K562 (cell line): Measurements from ENCODE around the gene BRPF1. TPM values are rescaled to one million over a fixed set of nuclear protein-coding genes. Genes with fewer than 3 reads are reported as not detected.
A peak's percentile ranks its signal among the peaks of the same experiment; 100 is the strongest.

Source experiments
- ATAC-seq: fragments of 200-7000 bp; cut with Tn5 transposase; 3 replicates; pipeline ENCODE4 v1.9.1; 2020; ENCODE audit warnings: moderate library complexity
- BruUV-seq: library from RNA; stranded (reverse); fragments of 400-500 nt; replicated peaks from 2 replicates; lab custom pipeline; 2021; lab: Mats Ljungman, UMichigan
- CTCF ChIA-PET: fragments of 300-600 bp; formaldehyde crosslinking; extraction: SDS; loops from one replicate; lab custom pipeline; 2021; ENCODE audit warnings: low intra/inter-chr PET ratio; lab: Yijun Ruan, JAX
- POLR2A ChIA-PET: fragments of 300-600, 350-650 bp; sonication (Branson Sonifier 250); formaldehyde crosslinking; extraction: SDS; loops from one replicate; lab custom pipeline; 2021; ENCODE audit warnings: antibody characterized with exemption, inconsistent platforms; lab: Yijun Ruan, JAX
- DNase-seq, 4 experiments: peaks; one replicate each; pipeline versions ENCODE4 v3.0.0 to v3.0.0-alpha.2; 2011 to 2018; ENCODE audit warnings: low spot score in 3 of 4, mixed read lengths in 3 of 4; ENCODE audit errors: extremely low read depth in 1 of 4
- FAIRE-seq: peaks from 2 replicates; lab custom pipeline; 2011; peaks lifted over from hg19 to GRCh38; lab: Jason Lieb, UNC
- H2AFZ ChIP-seq: 2 replicates; pipeline ENCODE4 v1.6.0; 2011; ENCODE audit warnings: low read depth, low read length, control low read depth, inconsistent platforms
- H3K27ac ChIP-seq: fragments of 200-600 bp; 3 replicates; pipeline ENCODE4 v1.8.0; 2011; ENCODE audit warnings: low read depth, mild to moderate bottlenecking, control low read depth, inconsistent platforms, low read length, moderate library complexity, mixed read lengths; ENCODE audit errors: extremely low read depth
- H3K27me3 ChIP-seq, 2 experiments: fragments of 300-600 bp in 1 of 2; 2 replicates in 1 of 2; 3 replicates in 1 of 2; pipeline versions ENCODE4 v1.6.0 to v1.8.0; 2011; ENCODE audit warnings: inconsistent platforms in 2 of 2, low read length in 2 of 2, mild to moderate bottlenecking in 1 of 2, mixed read lengths in 1 of 2, moderate library complexity in 1 of 2; ENCODE audit not compliant: control insufficient read depth in 2 of 2, insufficient read depth in 2 of 2
- H3K36me3 ChIP-seq: fragments of 300-600 bp; 3 replicates; pipeline ENCODE4 v1.8.0; 2011; ENCODE audit warnings: mild to moderate bottlenecking, low read length, inconsistent platforms; ENCODE audit not compliant: control insufficient read depth, insufficient read depth
- H3K4me1 ChIP-seq, 2 experiments: fragments of 200-600 bp in 1 of 2; replicated peaks in 1 of 2; 2 replicates in 1 of 2; 3 replicates in 1 of 2; pipeline versions ENCODE4 v1.5.1 to v1.8.0; 2011; ENCODE audit warnings: inconsistent platforms in 2 of 2, low read length in 2 of 2, mild to moderate bottlenecking in 1 of 2, mixed read lengths in 1 of 2, moderate library complexity in 1 of 2; ENCODE audit not compliant: control insufficient read depth in 2 of 2, insufficient read depth in 2 of 2
- H3K4me2 ChIP-seq: 2 replicates; pipeline ENCODE4 v1.6.1; 2011; ENCODE audit warnings: low read length, control low read depth, inconsistent platforms, mixed read lengths; ENCODE audit not compliant: insufficient read depth
- H3K4me3 ChIP-seq: fragments of 200-600 bp; sonication (generic), shearing (Covaris generic); 2 replicates; pipeline ENCODE4 v1.5.1; 2016; ENCODE audit warnings: control low read depth, inconsistent platforms
- H3K79me2 ChIP-seq: fragments of 200-600 bp; 3 replicates; pipeline ENCODE4 v1.8.0; 2011; ENCODE audit warnings: low read length, inconsistent platforms; ENCODE audit not compliant: control insufficient read depth, insufficient read depth
- H3K9ac ChIP-seq, 2 experiments: 2 replicates each; pipeline versions ENCODE4 v1.6.0 to v1.6.1; 2011; ENCODE audit warnings: low read depth in 2 of 2, low read length in 2 of 2, control low read depth in 1 of 2, inconsistent platforms in 1 of 2, mild to moderate bottlenecking in 1 of 2, mixed read lengths in 1 of 2; ENCODE audit not compliant: insufficient read depth in 1 of 2
- H3K9me1 ChIP-seq: one replicate; pipeline ENCODE4 v1.6.0; 2011; ENCODE audit warnings: inconsistent platforms, mild to moderate bottlenecking, low read length, moderate library complexity; ENCODE audit not compliant: control insufficient read depth, insufficient read depth
- H3K9me3 ChIP-seq: replicated peaks from 2 replicates; pipeline ENCODE4 v1.5.1; 2011; ENCODE audit warnings: low read depth, low read length, inconsistent platforms; ENCODE audit not compliant: control insufficient read depth, insufficient read depth
- H4K20me1 ChIP-seq: replicated peaks from 2 replicates; pipeline ENCODE4 v1.6.1; 2011; ENCODE audit warnings: low read length, inconsistent platforms, mixed read lengths; ENCODE audit not compliant: control insufficient read depth, insufficient read depth
- FOXK1 ChIP-seq: sonication (generic); formaldehyde crosslinking; IDR thresholded peaks from 2 replicates; pipeline ENCODE4 v1.8.0; 2022; ENCODE audit warnings: missing genetic modification reagents, mild to moderate bottlenecking, borderline replicate concordance
- MTA3 ChIP-seq: fragments of 450-650 bp; formaldehyde crosslinking; IDR thresholded peaks from 2 replicates; pipeline ENCODE4 v1.6.1; 2017; ENCODE audit warnings: mild to moderate bottlenecking, borderline replicate concordance
- POLR2G ChIP-seq: fragments of 200-400 bp; formaldehyde crosslinking; IDR thresholded peaks from 2 replicates; pipeline ENCODE4 v1.6.1; 2017; ENCODE audit warnings: low read depth, mild to moderate bottlenecking, antibody characterized with exemption, low read length, moderate library complexity
- ZBTB33 ChIP-seq: sonication (generic); formaldehyde crosslinking; IDR thresholded peaks from 2 replicates; pipeline ENCODE4 v1.8.1; 2023; ENCODE audit warnings: mild to moderate bottlenecking, missing genetic modification reagents
- ZFP36 ChIP-seq: fragments of 150-350 bp; IDR thresholded peaks from 2 replicates; pipeline ENCODE4 v1.6.1; 2018; ENCODE audit warnings: low read length, low read depth; ENCODE audit not compliant: partially characterized antibody
- WGBS: fragments of 100-300 bp; shearing (Covaris generic); methylation state at CpG from one replicate; pipeline ENCODE4 v1.1.6; 2016; ENCODE audit warnings: low coverage, mixed read lengths; ENCODE audit not compliant: insufficient coverage; ENCODE audit errors: missing lambda C conversion rate; 5-methylcytosine and 5-hydroxymethylcytosine counted together
- in situ Hi-C: fragments of 300-500 bp; cut with MboI; formaldehyde crosslinking; loops from 4 replicates; pipeline ENCODE4 v1.15.0; 2018; ENCODE audit warnings: inconsistent platforms, mixed read lengths
- intact Hi-C: fragments of 100-400 bp; cut with micrococcal nuclease; formaldehyde crosslinking; loops from 2 replicates; pipeline ENCODE4 v1.14.2; 2022
- polyA plus RNA-seq, 8 experiments: library from polyadenylated mRNA; depleted of rRNA in 4 of 8; stranded (reverse) in 5 of 8; unstranded in 3 of 8; fragments of >200 nt; fragmentation: Nextera tagmentation in 2 of 8; fragmentation: Illumina TruSeq in 1 of 8; extraction: Ambion mirVana in 2 of 8; extraction: Trizol in 1 of 8; gene quantifications; 2 replicates each; pipeline versions ENCODE4 v1.2.1 to v1.2.3, GENCODE V29; 2011 to 2014; ENCODE audit warnings: inconsistent platforms in 1 of 8, missing spikeins in 1 of 8
- total RNA-seq, 7 experiments: library from RNA; depleted of rRNA in 6 of 7; stranded (reverse); fragments of >200 nt in 6 of 7; fragmentation: Illumina TruSeq in 2 of 7; extraction: Trizol in 2 of 7; gene quantifications; 2 replicates each; pipeline versions ENCODE4 v1.2.1 to v1.2.3, GENCODE V29; 2011 to 2021; ENCODE audit warnings: low replicate concordance in 1 of 7

BRPF1 gene
- total and polyA plus RNA-seq, 9 of the 15 experiments (the other 6 are each of a cell fraction or from before 2014, with no cell fraction given), result 1.1 to 40.2 (median 23.5) TPM

GRCh38 chr3:9703240-9703639 lies 28.3 kb upstream of the BRPF1 start (continued):
- TF ChIP-seq ZFP36 (peak; percentile 48), FOXK1 (CRISPR knock-in tag) (no peak)

- 56% methylated on average over 31 of the region's 56 CpGs for WGBS
- no TSS peak for BruUV-seq
- Histone ChIP-seq H3K9me1 (no peaks in the 10 kb centered on the region), H3K9me3 (no peaks in the 10 kb centered on the region), H3K27ac (no peak within 1 kb of the TSS), H3K4me2 (peak within 1 kb of the TSS; percentile 57), H3K4me1 (peaks cover 8 to 18% of the 10 kb centered on the region in 2 experiments; a peak in 4 of 5 replicates), H3K36me3 (peaks cover 8% of the 10 kb centered on the region; the same call in 1 of the 3 replicates), H3K79me2 (no peaks in the 10 kb centered on the region), H3K9ac (peak within 1 kb of the TSS in 1 of 2 experiments; percentile 75; a peak in 2 of 4 replicates), H3K4me3 (peak within 1 kb of the TSS; percentile 28), H2AFZ (peak within 1 kb of the TSS; percentile 47; the same call in 1 of the 2 replicates), H4K20me1 (no peaks in the 10 kb centered on the region), H3K27me3 (0 out of 5 replicates have a peak, but pooled peaks cover 0 to 5% of the 10 kb centered on the region in 2 experiments)
- TF ChIP-seq POLR2G, result 0 out of 2 replicates have a peak, but pooled peaks have one; percentile 28
- TF ChIP-seq ZBTB33 (CRISPR knock-in tag), result peak; percentile 13; the same call in 1 of the 2 replicates
- no peak for TF ChIP-seq MTA3
- in situ Hi-C loops (no loop called here), intact Hi-C loops (no loop called here)
- ChIA-PET POLR2A (interaction anchor here (1.0 kb wide), 1 partner anchor 27 kb away, joined by 3 read pairs; no protein-coding TSS in a partner anchor), CTCF (no interaction called here)
- FAIRE-seq (no peak), DNase-seq (peak in 1 of 4 experiments; percentile 48), ATAC-seq (no peak)
These were observed 27.7 kb upstream of the BRPF1 start, which contains the start of gene CPNE9 for GRCh38 chr3:9703736-9704346. Gene CPNE9 (plus strand): TSS chr3:9703833. CDS start chr3:9703997, 164 bp downstream.
